Keratinocyte (primary cell): ENCODE measurements around the gene TFAP2E. TPM values are rescaled to one million over a fixed set of nuclear protein-coding genes. Genes with fewer than 3 reads are reported as not detected.

Experiments
- DNase-seq: peaks from one replicate; pipeline ENCODE4 v3.0.0-alpha.2; 2011; ENCODE audit warnings: low read depth, missing footprints, low spot score
- FAIRE-seq: peaks from 2 replicates; lab custom pipeline; 2011; peaks lifted over from hg19 to GRCh38; lab: Jason Lieb, UNC
- H2AFZ ChIP-seq: 2 replicates; pipeline ENCODE4 v1.6.0; 2012; ENCODE audit warnings: low read length, control low read depth, inconsistent platforms; ENCODE audit not compliant: control insufficient read depth
- H3K27ac ChIP-seq: 2 replicates; pipeline ENCODE4 v1.5.1; 2011; ENCODE audit warnings: low read length; ENCODE audit not compliant: control insufficient read depth, insufficient read depth
- H3K27me3 ChIP-seq: 3 replicates; pipeline ENCODE4 v1.6.0; 2011; ENCODE audit warnings: low read length; ENCODE audit not compliant: control insufficient read depth, insufficient read depth; ENCODE audit errors: extremely low read depth
- H3K36me3 ChIP-seq, 2 experiments: 2 replicates in 1 of 2; 3 replicates in 1 of 2; pipeline ENCODE4 v1.5.1; 2011; ENCODE audit warnings: low read length in 2 of 2, mild to moderate bottlenecking in 1 of 2; ENCODE audit not compliant: control insufficient read depth in 2 of 2, insufficient read depth in 2 of 2; ENCODE audit errors: extremely low read depth in 1 of 2
- H3K4me1 ChIP-seq: 3 replicates; pipeline ENCODE4 v1.5.1; 2011; ENCODE audit warnings: low read length; ENCODE audit not compliant: control insufficient read depth, insufficient read depth; ENCODE audit errors: extremely low read depth
- H3K4me2 ChIP-seq: 3 replicates; pipeline ENCODE4 v1.6.0; 2011; ENCODE audit warnings: low read depth, low read length; ENCODE audit not compliant: control insufficient read depth, insufficient read depth; ENCODE audit errors: extremely low read depth
- H3K4me3 ChIP-seq, 3 experiments: fragments of 200-600 bp in 1 of 3; sonication (generic) in 1 of 3; 2 replicates in 2 of 3; 3 replicates in 1 of 3; pipeline ENCODE4 v1.5.1; 2011 to 2016; ENCODE audit warnings: low read length in 3 of 3, mild to moderate bottlenecking in 3 of 3, control low read depth in 2 of 3, inconsistent platforms in 1 of 3, low read depth in 1 of 3, mixed read lengths in 1 of 3, mixed run types in 1 of 3, moderate library complexity in 1 of 3; ENCODE audit not compliant: control insufficient read depth in 2 of 3, insufficient read depth in 2 of 3; ENCODE audit errors: extremely low read depth in 1 of 3
- H3K79me2 ChIP-seq: 2 replicates; pipeline ENCODE4 v1.6.0; 2012; ENCODE audit warnings: low read length; ENCODE audit not compliant: control insufficient read depth, insufficient read depth
- H3K9ac ChIP-seq: 3 replicates; pipeline ENCODE4 v1.6.0; 2011; ENCODE audit warnings: low read length; ENCODE audit not compliant: control insufficient read depth, insufficient read depth; ENCODE audit errors: extremely low read depth
- H3K9me1 ChIP-seq: 3 replicates; pipeline ENCODE4 v1.6.0; 2011; ENCODE audit warnings: low read length; ENCODE audit not compliant: control insufficient read depth, insufficient read depth; ENCODE audit errors: extremely low read depth
- H3K9me3 ChIP-seq: 2 replicates; pipeline ENCODE4 v1.5.1; 2012; ENCODE audit warnings: low read depth, low read length; ENCODE audit not compliant: control insufficient read depth
- H4K20me1 ChIP-seq: 3 replicates; pipeline ENCODE4 v1.6.0; 2011; ENCODE audit warnings: low read length; ENCODE audit not compliant: control insufficient read depth, insufficient read depth; ENCODE audit errors: extremely low read depth
- EZH2 ChIP-seq: IDR thresholded peaks from one replicate; pipeline ENCODE4 v1.6.1; 2012; ENCODE audit warnings: inconsistent platforms, mild to moderate bottlenecking, low read length, moderate library complexity
- dilution Hi-C: fragments of 300-500 bp; cut with MboI; formaldehyde crosslinking; loops from one replicate; pipeline ENCODE4 v1.7.0; 2020; ENCODE audit warnings: low sequenced_read_pairs; ENCODE audit not compliant: extremely low pct_ligation_motif_present
- polyA plus RNA-seq, 5 experiments: library from polyadenylated mRNA; depleted of rRNA in 3 of 5; stranded (reverse) in 3 of 5; stranded (forward) in 1 of 5; unstranded in 1 of 5; fragments of >200 nt; gene quantifications; 1 replicate in 1 of 5; 2 replicates in 3 of 5; 3 replicates in 1 of 5; pipeline versions ENCODE4 v1.2.1 to v1.2.3, GENCODE V29; 2011 to 2012; ENCODE audit warnings: missing spikeins in 2 of 5, low read depth in 1 of 5, low replicate concordance in 1 of 5
- TF ChIP-seq, protein P1 (sequence below), 3 experiments: IDR thresholded peaks in 1 of 3; conservative IDR thresholded peaks in 1 of 3; optimal IDR thresholded peaks in 1 of 3; 2 replicates in 2 of 3; 3 replicates in 1 of 3; pipeline versions ENCODE3 to v1.5.1; 2011; ENCODE audit warnings: low read length in 3 of 3, mild to moderate bottlenecking in 3 of 3, moderate library complexity in 2 of 3, control low read depth in 1 of 3, inconsistent platforms in 1 of 3; ENCODE audit not compliant: insufficient read depth in 2 of 3; ENCODE audit errors: extremely low read depth in 1 of 3

Gene TFAP2E
- polyA plus RNA-seq, 1 donor (not counting 4 experiments of a cell fraction or from before 2014, with no cell fraction given), result 0.26 TPM

DNA sequence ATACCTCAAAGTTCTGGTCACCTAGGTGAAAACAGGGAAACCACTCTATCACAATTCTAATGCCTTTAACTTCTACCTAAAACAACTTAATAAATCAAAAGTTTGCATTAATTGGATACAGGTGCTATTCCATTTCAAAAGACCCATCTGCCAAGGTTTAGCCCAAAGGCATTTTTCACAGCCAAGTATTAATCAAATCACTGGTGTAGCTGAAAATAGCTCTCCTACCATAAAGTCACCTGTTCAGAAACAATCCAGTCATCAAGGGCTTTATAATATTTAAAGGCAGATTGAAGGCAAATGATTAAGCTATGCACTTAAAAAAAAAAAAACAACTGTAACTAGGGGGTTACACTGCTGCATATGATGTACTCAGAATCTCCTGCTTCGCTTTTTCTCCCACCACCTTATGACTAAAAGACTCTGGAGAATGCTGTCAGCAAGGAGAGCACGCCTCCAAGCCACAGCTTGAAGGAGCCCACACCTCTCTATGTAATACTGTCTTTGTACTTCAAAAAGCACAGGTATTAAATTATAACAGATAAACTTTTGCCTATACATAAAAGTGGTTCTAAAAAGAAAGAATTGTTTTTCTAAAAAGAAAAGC, 36.5 kb upstream of the TFAP2E start:
- H3K9me1 ChIP-seq, result no peaks in the 10 kb centered on the region
- no peak for FAIRE-seq
- H4K20me1 ChIP-seq, result no peaks in the 10 kb centered on the region

DNA sequence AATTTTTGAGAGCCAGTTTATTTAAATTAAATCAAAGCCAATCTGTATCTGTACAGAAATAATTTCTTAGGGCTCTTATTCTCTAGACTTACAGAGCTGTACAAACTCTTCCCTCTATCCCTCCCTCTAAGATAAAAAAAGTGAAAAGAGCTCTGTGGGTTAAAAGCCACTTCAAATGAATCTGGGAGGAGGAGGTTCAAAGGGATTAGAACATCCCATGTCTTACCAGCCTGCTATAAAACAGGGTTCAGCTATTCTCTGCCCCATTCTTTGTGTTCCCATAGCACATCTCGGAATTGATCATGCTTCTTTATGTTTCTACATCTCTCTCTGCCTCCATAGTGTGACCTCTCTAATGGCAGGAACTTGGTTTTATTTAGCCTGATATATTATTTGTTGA, 35.3 kb upstream of the TFAP2E start:
- H4K20me1 ChIP-seq, result no peaks in the 10 kb centered on the region
- no peak for FAIRE-seq
- no peak overlapping the region for H3K4me2 ChIP-seq

More for the DNA sequence above, 36.5 kb upstream of the TFAP2E start:
- Histone ChIP-seq H3K4me3 (no peak overlapping the region), H3K36me3 (peaks cover 0 to 2% of the 10 kb centered on the region in 2 experiments), H3K4me1 (no peaks in the 10 kb centered on the region), H3K79me2 (no peaks in the 10 kb centered on the region), H3K9me3 (no peaks in the 10 kb centered on the region), H3K4me2 (no peak overlapping the region), H2AFZ (no peak overlapping the region), H3K27me3 (no peaks in the 10 kb centered on the region), H3K9ac (no peak overlapping the region), H3K27ac (no peak overlapping the region)
- DNase-seq, result no peak
- dilution Hi-C loops, result no loop called here
- TF ChIP-seq EZH2, result no peak
- TF ChIP-seq, protein P1, sequence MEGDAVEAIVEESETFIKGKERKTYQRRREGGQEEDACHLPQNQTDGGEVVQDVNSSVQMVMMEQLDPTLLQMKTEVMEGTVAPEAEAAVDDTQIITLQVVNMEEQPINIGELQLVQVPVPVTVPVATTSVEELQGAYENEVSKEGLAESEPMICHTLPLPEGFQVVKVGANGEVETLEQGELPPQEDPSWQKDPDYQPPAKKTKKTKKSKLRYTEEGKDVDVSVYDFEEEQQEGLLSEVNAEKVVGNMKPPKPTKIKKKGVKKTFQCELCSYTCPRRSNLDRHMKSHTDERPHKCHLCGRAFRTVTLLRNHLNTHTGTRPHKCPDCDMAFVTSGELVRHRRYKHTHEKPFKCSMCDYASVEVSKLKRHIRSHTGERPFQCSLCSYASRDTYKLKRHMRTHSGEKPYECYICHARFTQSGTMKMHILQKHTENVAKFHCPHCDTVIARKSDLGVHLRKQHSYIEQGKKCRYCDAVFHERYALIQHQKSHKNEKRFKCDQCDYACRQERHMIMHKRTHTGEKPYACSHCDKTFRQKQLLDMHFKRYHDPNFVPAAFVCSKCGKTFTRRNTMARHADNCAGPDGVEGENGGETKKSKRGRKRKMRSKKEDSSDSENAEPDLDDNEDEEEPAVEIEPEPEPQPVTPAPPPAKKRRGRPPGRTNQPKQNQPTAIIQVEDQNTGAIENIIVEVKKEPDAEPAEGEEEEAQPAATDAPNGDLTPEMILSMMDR (optimal IDR thresholded peaks at IDR 0.05 in 1 of 3, IDR thresholded peaks at IDR 0.05 in 1 of 3, conservative IDR thresholded peaks at IDR 0.05 in 1 of 3; ENCODE audit: extremely low read depth in 1 of 3, insufficient read depth in 2 of 3, low read length in 3 of 3), result no peak

More for the DNA sequence above, 35.3 kb upstream of the TFAP2E start:
- H3K4me1 ChIP-seq, result no peaks in the 10 kb centered on the region
- no peak overlapping the region for H2AFZ ChIP-seq
- H3K9ac ChIP-seq, result no peak overlapping the region
- no peaks in the 10 kb centered on the region for H3K9me1 ChIP-seq
- dilution Hi-C loops, result no loop called here
- H3K36me3 ChIP-seq, result peaks cover 0 to 3% of the 10 kb centered on the region in 2 experiments
- no peaks in the 10 kb centered on the region for H3K79me2 ChIP-seq
- H3K9me3 ChIP-seq, result no peaks in the 10 kb centered on the region
- DNase-seq, result no peak
- TF ChIP-seq, protein P1 (optimal IDR thresholded peaks at IDR 0.05 in 1 of 3, IDR thresholded peaks at IDR 0.05 in 1 of 3, conservative IDR thresholded peaks at IDR 0.05 in 1 of 3; ENCODE audit: extremely low read depth in 1 of 3, insufficient read depth in 2 of 3, low read length in 3 of 3), result no peak
- TF ChIP-seq EZH2, result no peak
- H3K4me3 ChIP-seq, result no peak overlapping the region
- no peaks in the 10 kb centered on the region for H3K27me3 ChIP-seq
- H3K27ac ChIP-seq, result no peak overlapping the region
